ENCODE data around the gene GPALPP1. TPM values are rescaled to one million over a fixed set of nuclear protein-coding genes. Genes with fewer than 3 reads are reported as not detected.

The GPALPP1 gene
- total and polyA plus RNA-seq, 2 donors from 2014 or later: 9.2 to 25.1 TPM

GRCh38 chr13:45051315-45051714, 62.0 kb downstream of the GPALPP1 start:
- FAIRE-seq (no peak), DNase-seq (no peak)
- H3K9me3 ChIP-seq (ENCODE audit: control insufficient read depth in 2 of 3, insufficient read depth in 1 of 3, low read length in 3 of 3): no peaks in the 10 kb centered on the region
- H3K27ac ChIP-seq (ENCODE audit: low read depth in 2 of 2, low read length in 2 of 2): no peak overlapping the region
- no peaks in the 10 kb centered on the region for H3K36me3 ChIP-seq (ENCODE audit: control insufficient read depth in 2 of 3, insufficient read depth in 3 of 3, low read length in 3 of 3)
- H3K9ac ChIP-seq (ENCODE audit: low read length in 3 of 3): no peak overlapping the region
- no peak for TF ChIP-seq CTCF (IDR thresholded peaks at IDR 0.05; ENCODE audit: borderline replicate concordance, extremely low read depth, insufficient read depth)
- no peaks in the 10 kb centered on the region for H3K27me3 ChIP-seq (ENCODE audit: control insufficient read depth, insufficient read depth, low read length)
- no peak overlapping the region for H3K4me3 ChIP-seq (ENCODE audit: low read length in 3 of 3)
- peaks cover 0 to 5% (median 4%) of the 10 kb centered on the region in 3 donors for H3K4me1 ChIP-seq (ENCODE audit: control insufficient read depth in 2 of 3, insufficient read depth in 2 of 3, low read depth in 1 of 3, low read length in 3 of 3)
- intact Hi-C loops (cut with DNase I): no loop called here

GRCh38 chr13:45055198-45055901, 66.0 kb downstream of the GPALPP1 start:
- no peak for DNase-seq
- no peak for TF ChIP-seq CTCF (IDR thresholded peaks at IDR 0.05; ENCODE audit: borderline replicate concordance, extremely low read depth, insufficient read depth)
- H3K9ac ChIP-seq (ENCODE audit: low read length in 3 of 3): no peak overlapping the region
- FAIRE-seq: no peak
- intact Hi-C loops (cut with DNase I): no loop called here
- no peaks in the 10 kb centered on the region for H3K36me3 ChIP-seq (ENCODE audit: control insufficient read depth in 2 of 3, insufficient read depth in 3 of 3, low read length in 3 of 3)
- H3K27ac ChIP-seq (ENCODE audit: low read depth in 2 of 2, low read length in 2 of 2): peak overlapping the region in 1 of 2 donors; percentile 19
- H3K4me1 ChIP-seq (ENCODE audit: control insufficient read depth in 2 of 3, insufficient read depth in 2 of 3, low read depth in 1 of 3, low read length in 3 of 3): peaks cover 0 to 7% (median 5%) of the 10 kb centered on the region in 3 donors
- H3K9me3 ChIP-seq (ENCODE audit: control insufficient read depth in 2 of 3, insufficient read depth in 1 of 3, low read length in 3 of 3): no peaks in the 10 kb centered on the region
- H3K27me3 ChIP-seq (ENCODE audit: control insufficient read depth, insufficient read depth, low read length): no peaks in the 10 kb centered on the region
- H3K4me3 ChIP-seq (ENCODE audit: low read length in 3 of 3): no peak overlapping the region

- Histone ChIP-seq H3K27me3 (ENCODE audit: control insufficient read depth, insufficient read depth, low read length) (no peaks in the 10 kb centered on the region), H3K36me3 (ENCODE audit: control insufficient read depth in 2 of 3, insufficient read depth in 3 of 3, low read length in 3 of 3) (no peaks in the 10 kb centered on the region), H3K9ac (ENCODE audit: low read length in 3 of 3) (no peak overlapping the region), H3K9me3 (ENCODE audit: control insufficient read depth in 2 of 3, insufficient read depth in 1 of 3, low read length in 3 of 3) (no peaks in the 10 kb centered on the region), H3K27ac (ENCODE audit: low read depth in 2 of 2, low read length in 2 of 2) (peak overlapping the region in 1 of 2 donors; percentile 19), H3K4me1 (ENCODE audit: control insufficient read depth in 2 of 3, insufficient read depth in 2 of 3, low read depth in 1 of 3, low read length in 3 of 3) (peaks cover 0 to 7% (median 5%) of the 10 kb centered on the region in 3 donors), H3K4me3 (ENCODE audit: low read length in 3 of 3) (no peak overlapping the region)
- FAIRE-seq (no peak), DNase-seq (no peak)
- no peak for TF ChIP-seq CTCF (IDR thresholded peaks at IDR 0.05; ENCODE audit: borderline replicate concordance, extremely low read depth, insufficient read depth)
- intact Hi-C loops (cut with DNase I): no loop called here
Observed at GRCh38 chr13:45055902-45056648, 66.7 kb downstream of the GPALPP1 start.
